DMS153 treated with DMSO at 0.1 percent for 48 hours (cell line): ENCODE data around the gene VSX1.

Experiments
- DNase-seq: peaks from one replicate; lab custom pipeline; 2025; ENCODE audit not compliant: unreplicated experiment; lab: John Stamatoyannopoulos, UW

Gene VSX1

GRCh38 chr20:25054096-25054820 lies 27.7 kb downstream of the VSX1 start:
- DNase-seq = no peak

GRCh38 chr20:25053255-25054031 lies 28.5 kb downstream of the VSX1 start:
- DNase-seq = no peak

- no peak for DNase-seq
Measured at GRCh38 chr20:25052255-25053194, 29.4 kb downstream of the VSX1 start.

- no peak for DNase-seq
Measured at GRCh38 chr20:25051386-25052155, 30.4 kb downstream of the VSX1 start.

- DNase-seq = no peak
Measured at GRCh38 chr20:25050501-25051350, 31.2 kb downstream of the VSX1 start.

- DNase-seq = no peak
Measured at GRCh38 chr20:25050082-25050481, 31.9 kb downstream of the VSX1 start.

- DNase-seq = no peak
Measured at GRCh38 chr20:25049261-25050060, 32.5 kb downstream of the VSX1 start.

- DNase-seq = no peak
Measured at GRCh38 chr20:25048519-25048952, 33.4 kb downstream of the VSX1 start.

GRCh38 chr20:25047766-25048165 lies 34.2 kb downstream of the VSX1 start:
- DNase-seq = no peak

- no peak for DNase-seq
Measured at GRCh38 chr20:25046736-25047666, 34.9 kb downstream of the VSX1 start.

GRCh38 chr20:25046181-25046641 lies 35.7 kb downstream of the VSX1 start:
- no peak for DNase-seq

- no peak for DNase-seq
Measured at GRCh38 chr20:25045343-25045712, 36.6 kb downstream of the VSX1 start.

GRCh38 chr20:25044660-25045342 lies 37.1 kb downstream of the VSX1 start:
- no peak for DNase-seq

GRCh38 chr20:25044261-25044560 lies 37.7 kb downstream of the VSX1 start:
- DNase-seq = no peak

GRCh38 chr20:25043499-25044260 lies 38.3 kb downstream of the VSX1 start:
- DNase-seq = no peak
